Heart left ventricle (tissue), 16 donors: ENCODE results near the gene ENTPD1. TPM values are rescaled to one million over a fixed set of nuclear protein-coding genes. Genes with fewer than 3 reads are reported as not detected.
"Not testable (repeated sequence)": the region's sequence is repeated elsewhere in the genome, so short reads cannot be mapped to it uniquely, and the experiment has no call there.

Source experiments
- ATAC-seq, 4 donors: fragments of 200-7000 bp; cut with Tn5 transposase; one replicate each; pipeline ENCODE4 v1.9.1; 2020 to 2022; ENCODE audit warnings: moderate library complexity in 4 of 4, mild to moderate bottlenecking in 3 of 4, moderate number of reproducible peaks in 1 of 4
- DNase-seq, 5 donors: peaks; one replicate each; pipeline ENCODE4 v3.0.0-alpha.2; 2020
- H3K27ac ChIP-seq, 12 donors: fragments of 200-600 bp; sonication (generic) in 4 of 12; one replicate each; pipeline versions ENCODE4 v1.5.0 to v1.8.0; 2016 to 2022; ENCODE audit warnings: mild to moderate bottlenecking in 2 of 12
- H3K27me3 ChIP-seq, 9 donors: fragments of 200-600 bp; sonication (generic) in 2 of 9; one replicate each; pipeline versions ENCODE4 v1.5.1 to v1.8.0; 2016 to 2022; ENCODE audit warnings: mild to moderate bottlenecking in 3 of 9
- H3K36me3 ChIP-seq, 9 donors: fragments of 200-600 bp; sonication (generic) in 2 of 9; one replicate each; pipeline versions ENCODE4 v1.5.0 to v1.8.0; 2018 to 2022; ENCODE audit warnings: mild to moderate bottlenecking in 2 of 9
- H3K4me1 ChIP-seq, 12 donors: fragments of 200-600 bp; sonication (generic) in 4 of 12; one replicate each; pipeline versions ENCODE4 v1.5.0 to v1.8.0; 2016 to 2022; ENCODE audit warnings: mild to moderate bottlenecking in 3 of 12
- H3K4me3 ChIP-seq, 12 donors: fragments of 200-600 bp; sonication (generic) in 4 of 12; one replicate each; pipeline versions ENCODE4 v1.5.0 to v1.8.0; 2017 to 2022; ENCODE audit warnings: mild to moderate bottlenecking in 9 of 12, moderate library complexity in 4 of 12
- H3K9me3 ChIP-seq, 12 donors: fragments of 200-600 bp; sonication (generic) in 4 of 12; one replicate each; pipeline versions ENCODE4 v1.5.0 to v1.8.0; 2016 to 2022; ENCODE audit warnings: mild to moderate bottlenecking in 1 of 12
- POLR2A ChIP-seq, 2 donors: fragments of 450-650 bp; IDR thresholded peaks; one replicate each; pipeline ENCODE4 v1.6.1; 2017; ENCODE audit warnings: antibody characterized with exemption in 2 of 2, mild to moderate bottlenecking in 2 of 2, moderate library complexity in 2 of 2
- WGBS, 4 donors: extraction: QIAGEN DNeasy Blood & Tissue Kit in 2 of 4; methylation state at CpG; one replicate each; pipeline versions ENCODE4 v1.1.5 to v1.1.7; 2013 to 2018; 5-methylcytosine and 5-hydroxymethylcytosine counted together
- intact Hi-C, 10 donors: fragments of 100-400 bp; cut with DNase I; formaldehyde crosslinking; loops; one replicate each; pipeline versions ENCODE4 v1.11.1 to v1.14.2; 2022
- polyA plus RNA-seq, 2 donors: library from polyadenylated mRNA; stranded (reverse); fragments of 200-250 nt; gene quantifications; one replicate each; pipeline ENCODE4 v1.2.3, GENCODE V29; 2013
- total RNA-seq, 9 donors: library from RNA; depleted of rRNA in 2 of 9; stranded (reverse); fragments of >200 nt in 2 of 9; fragmentation: NEBNext Ultra II Directional in 3 of 9; extraction: Animal tissue kit (Norgen Biotek cat#: 25700) in 3 of 9; gene quantifications; one replicate each; pipeline versions ENCODE4 v1.1.0 to v1.2.4, GENCODE V29; 2016 to 2023
- TF ChIP-seq, protein P1 (sequence below), 12 donors: fragments of 200-600 bp; sonication (generic) in 4 of 12; IDR thresholded peaks; one replicate each; pipeline versions ENCODE4 v1.5.0 to v1.8.0; 2018 to 2022; ENCODE audit warnings: antibody characterized with exemption in 12 of 12, mild to moderate bottlenecking in 5 of 12
- donor health status: ischemic (EF 13 %, LVEDD 7.1; RV severe dilation, severe dysfunction).
- donor health status: healthy with polysubstance abuse.
- donor health status: DM: no; HTN: yes; CAD: no.
- donor health status: DM: no; HTN: no; CAD: no.
- donor health status: ischemic (EF 25% LVEDD 6.9; RV normal size, moderate dysfunction).
- donor health status: ischemic (EF 25% LVEDD 5.7; RV mildly dilated, moderate dysfunction).
- donor health status: healthy.
- donor health status: DM: yes; HTN: yes; CAD: no.
- donor health status: ischemic (EF 35%, LVEDD 5.7; RV mildly dilated, moderate dysfunction).
- donor health status: nonischemic (EF 11% LVEDD 7.7; RV severe dilation, severe dysfunction).
- donor health status: DM: yes; HTN: yes; CAD: no.
- donor health status: PGD.
- donor health status: ischemic (EF 29% LVEDD 5.4; RV normal size, mild dysfunction).
- donor health status: nonischemic (EF 23%, LVEDD 6.1; RV moderate dilation, normal function).

ENTPD1 gene
- total and polyA plus RNA-seq, 11 donors = 3.3 to 23.2 (median 7.6) TPM

- Histone ChIP-seq H3K4me3 (no peak overlapping the region), H3K36me3 (no peaks in the 10 kb centered on the region), H3K27me3 (no peaks in the 10 kb centered on the region), H3K9me3 (no peaks in the 10 kb centered on the region), H3K27ac (peak overlapping the region in 8 of 12 donors; percentile 45 to 92 (median 78)), H3K4me1 (peaks cover 0 to 63% (median 25%) of the 10 kb centered on the region in 12 donors)
- intact Hi-C loops = loop anchor here in 2 of 10 donors (5.0 kb wide), 2 partner anchors 37 to 52 kb away; partner anchors contain the start of gene ENTPD1 (in 1 of the 2)
- WGBS, 4 donors = 79 to 83% (median 80%) methylated on average over 3 of the region's 3 CpGs
- no peak for TF ChIP-seq POLR2A (IDR thresholded peaks at IDR 0.05)
- no peak for ATAC-seq
- DNase-seq = no peak
Measured at GRCh38 chr10:95794195-95794594, 38.2 kb downstream of the ENTPD1 start.

GRCh38 chr10:95795602-95796001 lies 39.6 kb downstream of the ENTPD1 start:
- TF ChIP-seq, protein P1, sequence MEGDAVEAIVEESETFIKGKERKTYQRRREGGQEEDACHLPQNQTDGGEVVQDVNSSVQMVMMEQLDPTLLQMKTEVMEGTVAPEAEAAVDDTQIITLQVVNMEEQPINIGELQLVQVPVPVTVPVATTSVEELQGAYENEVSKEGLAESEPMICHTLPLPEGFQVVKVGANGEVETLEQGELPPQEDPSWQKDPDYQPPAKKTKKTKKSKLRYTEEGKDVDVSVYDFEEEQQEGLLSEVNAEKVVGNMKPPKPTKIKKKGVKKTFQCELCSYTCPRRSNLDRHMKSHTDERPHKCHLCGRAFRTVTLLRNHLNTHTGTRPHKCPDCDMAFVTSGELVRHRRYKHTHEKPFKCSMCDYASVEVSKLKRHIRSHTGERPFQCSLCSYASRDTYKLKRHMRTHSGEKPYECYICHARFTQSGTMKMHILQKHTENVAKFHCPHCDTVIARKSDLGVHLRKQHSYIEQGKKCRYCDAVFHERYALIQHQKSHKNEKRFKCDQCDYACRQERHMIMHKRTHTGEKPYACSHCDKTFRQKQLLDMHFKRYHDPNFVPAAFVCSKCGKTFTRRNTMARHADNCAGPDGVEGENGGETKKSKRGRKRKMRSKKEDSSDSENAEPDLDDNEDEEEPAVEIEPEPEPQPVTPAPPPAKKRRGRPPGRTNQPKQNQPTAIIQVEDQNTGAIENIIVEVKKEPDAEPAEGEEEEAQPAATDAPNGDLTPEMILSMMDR (IDR thresholded peaks at IDR 0.05) = no peak
- TF ChIP-seq POLR2A (IDR thresholded peaks at IDR 0.05) = no peak
- 87 to 96% (median 92%) methylated on average over 3 of the region's 3 CpGs for WGBS, 4 donors
- no peak for DNase-seq
- Histone ChIP-seq H3K27me3 (no peaks in the 10 kb centered on the region), H3K4me3 (no peak overlapping the region), H3K9me3 (peaks cover 0 to 12% (median 0%) of the 10 kb centered on the region in 12 donors), H3K4me1 (peaks cover 0 to 57% (median 25%) of the 10 kb centered on the region in 12 donors), H3K36me3 (no peaks in the 10 kb centered on the region), H3K27ac (peak overlapping the region in 1 of 12 donors; percentile 19)
- no peak for ATAC-seq
- intact Hi-C loops = no loop called here

- peaks cover 0 to 57% (median 25%) of the 10 kb centered on the region in 12 donors for H3K4me1 ChIP-seq
- no peak for ATAC-seq
Measured at GRCh38 chr10:95796504-95796903, 40.5 kb downstream of the ENTPD1 start.

DNA sequence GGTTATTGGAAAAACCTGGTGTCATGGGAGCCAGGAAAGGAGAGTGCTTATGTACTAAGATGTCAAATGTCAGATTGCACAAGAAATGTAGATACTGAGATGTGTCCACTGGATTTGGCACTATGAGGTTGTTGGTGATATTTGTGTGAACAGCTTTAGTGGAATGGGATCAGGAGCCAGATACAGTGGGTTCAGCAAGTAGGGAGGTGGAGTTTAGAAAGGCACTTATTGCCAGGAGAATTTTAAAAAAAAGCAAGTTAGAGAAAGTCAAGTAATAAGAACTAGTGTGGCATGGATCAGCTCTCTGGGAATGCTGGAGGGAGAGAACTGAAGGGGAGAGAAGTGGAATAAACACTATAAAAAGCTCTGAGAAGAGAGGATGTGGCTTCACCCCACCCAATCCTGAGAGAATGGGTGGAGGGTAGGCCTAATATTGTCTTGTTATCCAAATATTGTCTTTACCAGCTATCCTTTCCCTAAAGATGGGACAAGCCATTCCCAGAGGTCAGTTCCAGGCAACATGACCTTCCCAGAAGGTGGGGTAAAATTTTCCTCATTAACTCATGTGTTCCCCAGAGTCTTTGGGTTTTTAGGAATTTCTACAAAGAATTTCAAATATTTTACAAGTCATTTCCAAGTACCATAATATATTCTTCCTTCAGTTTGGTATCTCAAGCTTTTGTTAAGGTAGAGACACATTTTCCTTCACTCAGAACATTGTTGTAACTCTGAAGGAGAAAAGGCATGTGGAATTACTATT lies 42.3 kb downstream of the ENTPD1 start:
- Histone ChIP-seq H3K27me3 (no peaks in the 10 kb centered on the region), H3K36me3 (no peaks in the 10 kb centered on the region), H3K9me3 (peaks cover 0 to 24% (median 0%) of the 10 kb centered on the region in 12 donors), H3K4me1 (peaks cover 0 to 39% (median 15%) of the 10 kb centered on the region in 12 donors), H3K4me3 (no peak overlapping the region), H3K27ac (peak overlapping the region in 2 of 12 donors; percentile 7 to 39)
- DNase-seq (no peak), ATAC-seq (no peak)
- intact Hi-C loops = no loop called here
- TF ChIP-seq, protein P1 (IDR thresholded peaks at IDR 0.05) = no peak
- no peak for TF ChIP-seq POLR2A (IDR thresholded peaks at IDR 0.05)

More at GRCh38 chr10:95796504-95796903, 40.5 kb downstream of the ENTPD1 start:
- no peaks in the 10 kb centered on the region for H3K27me3 ChIP-seq
- no peak overlapping the region for H3K27ac ChIP-seq
- H3K9me3 ChIP-seq = peaks cover 0 to 15% (median 0%) of the 10 kb centered on the region in 12 donors
- no peaks in the 10 kb centered on the region for H3K36me3 ChIP-seq
- intact Hi-C loops = no loop called here
- H3K4me3 ChIP-seq = no peak overlapping the region
- TF ChIP-seq, protein P1 (IDR thresholded peaks at IDR 0.05) = no peak
- no peak for TF ChIP-seq POLR2A (IDR thresholded peaks at IDR 0.05)
- DNase-seq = no peak

DNA sequence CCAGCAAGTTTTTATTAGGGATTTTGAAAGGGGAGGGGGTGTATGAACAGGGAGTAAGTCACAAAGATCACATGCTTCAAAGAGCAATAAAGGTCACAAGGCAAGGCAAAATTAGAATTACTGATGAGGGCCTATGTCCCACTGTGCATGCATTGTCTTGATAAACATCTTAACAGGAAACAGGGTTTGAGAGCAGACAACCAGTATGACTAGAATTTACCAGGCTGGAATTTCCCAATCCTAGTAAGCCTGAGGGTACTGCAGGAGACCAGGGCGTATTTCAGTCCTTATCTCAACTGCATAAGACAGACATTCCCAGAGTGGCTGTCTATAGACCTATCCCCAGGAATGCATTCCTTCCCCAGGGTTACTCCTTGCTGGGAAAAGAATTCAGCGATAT lies 44.3 kb downstream of the ENTPD1 start:
- H3K4me1 ChIP-seq = peaks cover 0 to 19% (median 3%) of the 10 kb centered on the region in 12 donors
- H3K9me3 ChIP-seq = peaks cover 0 to 34% (median 2%) of the 10 kb centered on the region in 12 donors
- DNase-seq, intact Hi-C loops, ATAC-seq, H3K4me3 ChIP-seq, H3K27ac ChIP-seq, H3K27me3 ChIP-seq, H3K36me3 ChIP-seq: not testable (repeated sequence)
- 70 to 80% (median 72%) methylated on average over 2 of the region's 2 CpGs for WGBS, 4 donors

DNA sequence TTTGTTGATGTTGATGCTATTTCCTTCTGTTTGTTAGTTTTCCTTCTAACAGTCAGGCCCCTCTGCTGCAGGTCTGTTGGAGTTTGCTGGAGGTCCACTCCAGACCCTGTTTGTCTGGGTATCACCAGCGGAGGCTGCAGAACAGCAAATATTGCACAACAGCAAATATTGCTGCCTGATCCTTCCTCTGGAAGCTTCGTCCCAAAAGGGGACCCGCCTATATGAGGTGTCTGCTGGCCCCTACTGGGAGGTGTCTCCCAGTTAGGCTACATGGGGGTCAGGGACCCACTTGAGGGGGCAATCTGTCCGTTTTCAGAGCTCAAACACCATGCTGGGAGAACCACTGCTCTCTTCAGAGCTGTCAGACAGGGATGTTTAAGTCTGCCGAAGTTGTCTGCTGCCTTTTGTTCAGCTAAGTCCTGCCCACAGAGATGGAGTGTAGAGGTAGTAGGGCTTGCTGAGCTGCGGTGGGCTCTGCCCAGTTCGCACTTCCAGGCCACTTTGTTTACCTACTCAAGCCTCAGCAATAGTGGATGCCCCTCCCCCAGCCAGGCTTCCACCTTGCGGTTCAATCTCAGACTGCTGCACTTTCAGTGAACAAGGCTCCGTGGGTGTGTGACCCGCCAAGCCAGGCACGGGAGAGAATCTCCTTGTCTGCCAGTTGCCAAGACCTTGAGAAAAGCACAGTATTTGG lies 50.9 kb downstream of the ENTPD1 start:
- intact Hi-C loops, H3K36me3 ChIP-seq, DNase-seq, H3K27ac ChIP-seq, H3K4me1 ChIP-seq, H3K27me3 ChIP-seq, H3K4me3 ChIP-seq, ATAC-seq: not testable (repeated sequence)
- 83 to 87% (median 86%) methylated on average over 11 of the region's 11 CpGs for WGBS, 4 donors
- H3K9me3 ChIP-seq = peaks cover 0 to 17% (median 2%) of the 10 kb centered on the region in 12 donors

DNA sequence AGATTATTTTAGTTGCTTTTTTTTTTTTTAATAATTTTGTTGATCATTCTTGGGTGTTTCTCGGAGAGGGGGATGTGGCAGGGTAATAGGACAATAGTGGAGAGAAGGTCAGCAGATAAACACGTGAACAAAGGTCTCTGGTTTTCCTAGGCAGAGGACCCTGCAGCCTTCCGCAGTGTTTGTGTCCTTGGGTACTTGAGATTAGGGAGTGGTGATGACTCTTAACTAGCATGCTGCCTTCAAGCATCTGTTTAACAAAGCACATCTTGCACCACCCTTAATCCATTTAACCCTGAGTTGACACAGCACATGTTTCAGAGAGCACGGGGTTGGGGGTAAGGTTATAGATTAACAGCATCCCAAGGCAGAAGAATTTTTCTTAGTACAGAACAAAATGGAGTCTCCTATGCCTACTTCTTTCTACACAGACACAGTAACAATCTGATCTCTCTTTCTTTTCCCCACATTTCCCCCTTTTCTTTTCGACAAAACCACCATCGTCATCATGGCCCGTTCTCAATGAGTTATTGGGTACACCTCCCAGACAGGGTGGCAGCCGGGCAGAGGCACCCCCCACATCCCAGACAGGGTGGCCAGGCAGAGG lies 52.8 kb downstream of the ENTPD1 start:
- H3K27me3 ChIP-seq, H3K4me3 ChIP-seq, DNase-seq, ATAC-seq, H3K27ac ChIP-seq, H3K4me1 ChIP-seq, H3K36me3 ChIP-seq, intact Hi-C loops, H3K9me3 ChIP-seq: not testable (repeated sequence)
- 89 to 94% (median 93%) methylated on average over 7 to 8 of the region's 8 CpGs for WGBS, 4 donors
